Upper lobe of right lung (tissue), 1 donor: Measurements from ENCODE around the gene DENND6B. TPM values are rescaled to one million over a fixed set of nuclear protein-coding genes. Genes with fewer than 3 reads are reported as not detected.

Source experiments
- ATAC-seq: fragments of 200-7000 bp; cut with Tn5 transposase; one replicate; pipeline ENCODE4 v1.9.1; 2020; ENCODE audit warnings: mild to moderate bottlenecking, moderate library complexity
- DNase-seq: peaks from one replicate; pipeline ENCODE4 v3.0.0-alpha.2; 2020
- H3K27ac ChIP-seq: fragments of 200-600 bp; one replicate; pipeline ENCODE4 v1.8.0; 2022
- H3K27me3 ChIP-seq: fragments of 200-600 bp; one replicate; pipeline ENCODE4 v1.8.0; 2022; ENCODE audit warnings: mild to moderate bottlenecking
- H3K36me3 ChIP-seq: fragments of 200-600 bp; one replicate; pipeline ENCODE4 v1.8.0; 2022
- H3K4me1 ChIP-seq: fragments of 200-600 bp; one replicate; pipeline ENCODE4 v1.8.0; 2022
- H3K4me3 ChIP-seq: fragments of 200-600 bp; one replicate; pipeline ENCODE4 v1.8.0; 2022; ENCODE audit warnings: mild to moderate bottlenecking
- H3K9me3 ChIP-seq: fragments of 200-600 bp; one replicate; pipeline ENCODE4 v1.8.0; 2022
- CTCF ChIP-seq: fragments of 200-600 bp; IDR thresholded peaks from one replicate; pipeline ENCODE4 v1.8.0; 2022; ENCODE audit warnings: antibody characterized with exemption
- intact Hi-C: fragments of 100-400 bp; cut with DNase I; formaldehyde crosslinking; loops from one replicate; pipeline ENCODE4 v1.11.0; 2022
- total RNA-seq: library from RNA; stranded (reverse); fragmentation: NEBNext Ultra II Directional; extraction: Animal tissue kit (Norgen Biotek cat#: 25700); gene quantifications from one replicate; pipeline ENCODE4 v1.2.1, GENCODE V29; 2021
- donor health status: DM: no; HTN: yes; CAD: no; lungs with severe emphysema.

The DENND6B gene
- total RNA-seq, 1 donor from 2014 or later = 9.3 TPM

DNA sequence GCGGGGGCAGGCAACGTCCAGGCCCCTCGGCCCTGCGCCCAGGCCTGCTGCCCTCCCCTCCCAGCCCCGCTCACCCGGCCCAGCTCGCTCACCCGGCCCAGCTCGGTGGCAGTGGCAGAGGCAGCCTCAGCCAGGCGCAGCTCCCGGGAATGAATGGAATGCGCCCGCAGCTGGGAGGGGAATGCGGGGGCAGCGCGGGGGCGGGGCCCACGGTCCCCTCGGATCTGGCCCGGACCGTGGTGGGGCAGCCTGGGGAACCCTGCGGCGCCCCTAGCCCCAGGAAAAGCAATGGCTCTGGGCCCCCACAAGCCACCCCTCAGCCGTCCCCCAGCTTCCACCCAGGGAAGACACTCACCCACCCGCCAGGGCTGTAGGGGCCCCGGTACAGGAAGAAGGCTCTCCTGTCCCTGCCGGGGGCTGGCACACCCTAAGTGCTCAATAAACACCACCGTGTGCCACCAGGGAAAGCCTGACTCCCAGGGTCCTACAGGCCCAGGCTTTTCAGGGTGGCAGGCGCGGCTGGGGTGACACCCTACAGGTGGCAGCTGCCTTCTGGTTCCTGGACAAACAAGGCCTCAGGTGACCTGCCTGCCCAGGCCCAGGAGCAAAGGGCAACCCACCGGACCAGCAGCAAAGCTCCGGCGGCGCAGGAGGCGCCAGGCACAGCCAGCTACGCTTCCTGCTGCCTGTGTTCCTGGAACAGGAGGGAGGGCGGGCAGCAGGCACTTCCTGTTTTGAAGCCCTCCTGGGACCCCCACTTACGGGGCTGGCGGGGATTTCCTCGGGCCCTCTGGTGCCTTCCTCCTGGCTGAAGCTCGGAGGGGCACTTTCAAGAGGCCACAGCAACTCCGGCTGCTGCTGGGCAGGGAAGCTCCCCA, 33.1 kb downstream of the DENND6B start:
- ATAC-seq = peak; percentile 85
- peak; percentile 92 for DNase-seq
- Histone ChIP-seq H3K27me3 (no peaks in the 10 kb centered on the region), H3K36me3 (peaks cover 23% of the 10 kb centered on the region), H3K4me1 (peaks cover 69% of the 10 kb centered on the region), H3K27ac (peak overlapping the region; percentile 91), H3K9me3 (no peaks in the 10 kb centered on the region), H3K4me3 (peak overlapping the region; percentile 39)
- TF ChIP-seq CTCF = no peak
- intact Hi-C loops = no loop called here

DNA sequence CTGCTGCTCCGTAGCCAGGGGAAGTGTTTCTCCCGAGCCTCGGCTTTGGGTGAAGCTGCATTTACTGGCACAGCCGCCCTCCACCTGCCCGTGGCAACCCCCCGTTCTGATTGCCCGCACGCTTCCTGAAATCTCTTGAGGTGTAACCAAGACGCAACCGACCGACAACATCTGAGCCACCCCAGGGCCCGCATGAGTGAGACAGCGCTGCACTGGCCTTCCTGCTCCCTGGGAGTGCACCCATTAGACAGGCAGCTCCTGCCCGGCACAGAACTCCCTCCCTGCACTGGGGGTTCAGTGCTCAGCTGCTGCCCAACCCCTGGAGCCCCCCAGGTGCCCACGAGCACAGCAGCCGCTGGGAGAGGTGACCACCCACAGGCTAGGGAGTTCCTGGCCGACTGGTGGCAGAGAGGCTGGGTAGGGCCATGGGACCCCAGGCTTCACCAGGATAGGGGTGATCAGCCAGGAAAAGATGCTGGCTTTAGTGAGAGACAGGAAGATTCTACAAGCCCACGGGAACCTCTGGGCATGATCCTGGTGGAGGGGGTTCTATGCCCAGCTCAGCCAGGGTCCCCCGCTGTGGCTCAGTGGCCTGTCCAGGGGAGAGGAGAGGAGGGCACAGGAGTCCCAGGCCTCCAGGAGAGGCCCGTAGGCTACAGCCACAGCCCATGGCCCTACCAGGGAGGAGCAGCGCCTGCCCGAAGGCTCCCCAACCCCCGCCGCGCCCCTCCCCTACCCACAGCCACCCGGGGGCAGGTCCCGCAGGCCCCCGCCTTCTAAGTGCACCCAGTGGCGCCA, 34.0 kb downstream of the DENND6B start:
- ATAC-seq (no peak), DNase-seq (no peak)
- intact Hi-C loops = no loop called here
- H3K4me1 ChIP-seq = peaks cover 61% of the 10 kb centered on the region
- TF ChIP-seq CTCF = no peak
- peak overlapping the region; percentile 39 for H3K4me3 ChIP-seq
- H3K36me3 ChIP-seq = peaks cover 31% of the 10 kb centered on the region
- no peaks in the 10 kb centered on the region for H3K9me3 ChIP-seq
- peak overlapping the region; percentile 91 for H3K27ac ChIP-seq
- no peaks in the 10 kb centered on the region for H3K27me3 ChIP-seq

DNA sequence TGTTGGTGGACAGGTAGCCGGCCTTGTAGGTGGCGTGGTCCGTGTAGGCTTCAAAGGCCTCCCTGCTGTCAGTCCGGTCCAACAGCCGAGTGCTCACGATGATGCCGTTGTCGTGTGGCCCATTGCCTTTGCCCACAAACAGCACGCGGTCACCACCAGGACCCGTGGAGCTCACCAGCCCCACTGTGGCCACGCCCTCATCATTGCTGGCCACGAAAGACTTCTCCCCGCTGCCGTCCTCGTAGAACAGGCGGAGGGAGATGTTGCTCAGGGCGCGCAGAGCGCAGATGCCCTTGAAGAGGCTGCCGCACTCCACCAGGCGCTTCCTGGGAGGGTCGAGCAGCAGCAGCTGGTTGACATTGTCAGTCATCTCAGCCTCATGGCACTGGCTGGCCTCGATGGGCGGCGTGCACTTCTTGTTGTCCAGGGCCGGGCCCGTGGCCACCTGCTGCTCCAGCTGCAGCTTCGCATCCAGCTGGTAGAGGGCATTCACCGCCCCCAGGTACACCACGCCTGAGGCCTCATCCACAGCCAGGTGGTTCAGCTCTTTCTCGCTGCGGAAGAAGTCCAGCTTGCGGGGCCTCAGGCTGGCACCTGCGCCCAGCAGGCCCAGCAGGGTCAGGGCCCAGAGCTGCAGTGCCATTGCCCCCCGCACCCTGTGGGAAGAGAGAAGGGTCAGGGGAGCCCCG, 36.7 kb downstream of the DENND6B start:
- no peak for ATAC-seq
- intact Hi-C loops = no loop called here
- DNase-seq = no peak
- Histone ChIP-seq H3K4me1 (peaks cover 44% of the 10 kb centered on the region), H3K36me3 (peaks cover 54% of the 10 kb centered on the region), H3K27ac (no peak overlapping the region), H3K9me3 (no peaks in the 10 kb centered on the region), H3K27me3 (no peaks in the 10 kb centered on the region), H3K4me3 (no peak overlapping the region)
- no peak for TF ChIP-seq CTCF

DNA sequence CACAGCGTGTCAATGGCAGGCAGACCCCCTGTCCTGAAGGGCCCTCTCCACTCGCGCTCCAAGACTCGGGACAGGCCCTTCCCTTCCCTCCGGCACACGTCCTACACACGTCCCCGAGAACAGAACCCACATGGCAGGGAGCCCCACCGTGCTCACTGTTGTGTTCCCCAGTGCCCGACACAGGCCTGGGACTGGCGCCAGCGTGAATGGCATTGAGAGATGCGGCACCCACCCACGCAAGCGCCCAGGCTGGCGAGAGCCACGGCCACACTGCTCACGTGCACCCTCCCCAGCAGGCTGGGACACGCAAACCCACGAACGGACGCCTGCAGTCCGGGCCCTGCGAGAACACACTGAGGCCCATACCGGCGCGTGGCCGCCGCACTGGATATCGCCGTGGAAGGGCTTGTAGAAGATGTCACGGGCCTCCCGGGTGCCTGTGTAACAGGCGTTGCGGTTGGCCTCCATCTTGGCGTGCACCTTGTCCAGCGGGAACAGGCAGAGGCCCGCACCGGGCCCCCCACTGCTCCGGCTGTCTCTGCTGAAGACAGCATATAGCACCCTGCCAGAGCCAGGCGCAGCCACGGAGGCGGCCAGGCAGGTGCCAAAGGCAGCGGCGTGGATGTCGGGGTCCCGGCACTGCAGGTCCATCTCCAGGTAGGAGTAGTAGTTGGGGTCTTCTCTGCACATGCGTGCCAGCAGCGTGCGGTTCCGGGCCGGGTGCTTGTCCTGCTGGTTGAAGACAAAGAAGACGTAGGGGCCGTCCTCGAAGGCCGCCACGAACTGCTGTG, 37.5 kb downstream of the DENND6B start:
- Histone ChIP-seq H3K4me1 (peaks cover 36% of the 10 kb centered on the region), H3K36me3 (peaks cover 60% of the 10 kb centered on the region), H3K27ac (no peak overlapping the region), H3K27me3 (no peaks in the 10 kb centered on the region), H3K9me3 (no peaks in the 10 kb centered on the region), H3K4me3 (no peak overlapping the region)
- no peak for TF ChIP-seq CTCF
- ATAC-seq (no peak), DNase-seq (no peak)
- intact Hi-C loops = no loop called here

DNA sequence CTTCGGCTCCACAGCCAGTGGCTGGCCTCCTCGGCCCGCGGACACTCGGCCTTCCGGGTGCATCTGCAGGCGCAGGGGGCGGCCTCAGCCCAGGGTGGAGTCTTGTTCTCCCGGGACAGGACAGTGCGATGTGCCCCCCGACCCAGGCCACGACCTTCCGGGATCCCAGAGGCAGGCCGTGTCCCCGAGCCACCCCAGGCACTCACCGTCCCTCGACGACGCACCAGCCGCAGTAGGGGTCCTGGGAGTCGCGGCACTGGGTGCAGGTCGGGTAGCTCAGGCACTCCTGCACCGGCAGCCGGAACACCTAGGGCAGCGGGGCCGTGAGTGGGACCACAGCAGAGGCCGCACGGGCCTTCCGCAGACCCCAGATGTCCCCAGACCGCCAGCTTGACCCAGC, 39.1 kb downstream of the DENND6B start:
- Histone ChIP-seq H3K9me3 (no peaks in the 10 kb centered on the region), H3K4me3 (no peak overlapping the region), H3K27me3 (no peaks in the 10 kb centered on the region), H3K4me1 (peaks cover 20% of the 10 kb centered on the region), H3K27ac (no peak overlapping the region), H3K36me3 (peaks cover 74% of the 10 kb centered on the region)
- no peak for TF ChIP-seq CTCF
- ATAC-seq (no peak), DNase-seq (no peak)
- intact Hi-C loops = no loop called here
